Umbilical cord (tissue), 2 donors: ENCODE results near the gene PAM. TPM values are rescaled to one million over a fixed set of nuclear protein-coding genes. Genes with fewer than 3 reads are reported as not detected.
"Not testable (repeated sequence)": the region's sequence is repeated elsewhere in the genome, so short reads cannot be mapped to it uniquely, and the experiment has no call there.

Source experiments
- DNase-seq: peaks from one replicate; pipeline ENCODE4 v3.0.0-alpha.2; 2015; ENCODE audit warnings: low spot score
- total RNA-seq: library from RNA; depleted of rRNA; stranded (reverse); fragments of >200 nt; gene quantifications from one replicate; pipeline ENCODE4 v1.2.3, GENCODE V29; 2014; ENCODE audit warnings: low replicate concordance; ENCODE audit not compliant: insufficient read depth

PAM gene
- total RNA-seq, 1 donor from 2014 or later, result 143 TPM

DNA sequence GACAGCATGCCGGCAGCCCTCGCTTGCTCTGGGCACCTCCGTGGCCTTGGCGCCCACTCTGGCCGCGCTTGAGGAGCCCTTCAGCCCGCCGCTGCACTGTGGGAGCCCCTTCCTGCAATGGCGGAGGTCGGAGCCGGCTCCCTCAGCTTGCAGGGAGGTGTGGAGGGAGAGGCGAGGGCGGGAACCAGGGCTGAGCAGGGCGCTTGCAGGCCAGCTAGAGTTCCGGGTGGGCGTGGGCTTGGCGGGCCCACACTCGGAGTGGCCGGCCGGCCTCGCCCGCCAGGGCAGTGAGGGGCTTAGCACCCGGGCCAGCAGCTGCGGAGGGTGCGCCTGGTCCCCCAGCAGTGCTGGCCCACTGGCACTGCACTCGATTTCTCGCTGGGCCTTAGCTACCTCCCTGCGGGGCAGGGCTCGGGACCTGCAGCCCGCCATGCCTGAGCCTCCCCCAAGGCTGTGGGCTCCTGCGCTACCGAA, 3.2 kb upstream of the PAM start:
- DNase-seq, result not testable (repeated sequence)

DNA sequence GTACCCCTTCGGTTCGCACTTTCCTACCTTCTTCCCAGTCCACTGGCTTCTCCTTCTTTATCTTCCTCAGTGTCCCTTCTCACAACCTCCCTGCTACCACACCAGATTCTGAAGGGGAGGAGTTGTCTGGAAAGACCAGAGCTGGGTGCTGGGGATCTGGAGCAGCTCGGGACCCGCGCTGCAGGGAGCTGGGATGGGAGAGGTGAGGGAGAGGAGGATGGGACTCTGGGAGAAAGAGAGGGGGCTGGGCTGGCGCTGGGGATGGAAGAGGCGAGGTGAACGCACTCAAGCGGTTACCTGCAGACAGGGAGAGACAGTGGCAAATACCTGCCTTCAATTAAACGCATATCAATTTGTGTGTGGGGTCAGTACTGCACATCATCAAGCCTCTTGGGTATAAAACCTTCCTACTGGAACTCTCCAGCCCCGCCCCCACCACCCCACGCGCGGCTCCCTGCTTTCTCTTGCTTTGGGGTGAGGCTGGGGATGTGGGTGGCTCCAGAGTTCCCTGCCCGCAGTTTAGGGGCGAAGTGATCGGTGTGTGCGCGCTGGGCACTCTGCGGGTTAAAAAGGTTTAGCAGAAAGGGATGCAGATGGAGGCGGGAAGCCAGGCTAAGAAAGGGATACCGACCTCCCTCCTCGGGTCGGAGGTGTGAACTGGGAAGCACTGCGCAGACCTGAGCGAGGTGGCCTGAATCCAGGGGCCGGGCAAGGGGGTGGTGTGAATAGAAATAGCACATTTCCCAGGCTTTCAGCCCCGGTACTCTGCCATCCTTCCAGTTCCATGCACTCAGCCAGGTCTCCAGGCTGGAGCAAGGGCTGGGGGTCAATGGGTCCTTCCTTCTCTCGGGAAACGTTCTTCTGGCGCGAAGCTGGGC, 977 bp upstream of the PAM start:
- no peak for DNase-seq

DNA sequence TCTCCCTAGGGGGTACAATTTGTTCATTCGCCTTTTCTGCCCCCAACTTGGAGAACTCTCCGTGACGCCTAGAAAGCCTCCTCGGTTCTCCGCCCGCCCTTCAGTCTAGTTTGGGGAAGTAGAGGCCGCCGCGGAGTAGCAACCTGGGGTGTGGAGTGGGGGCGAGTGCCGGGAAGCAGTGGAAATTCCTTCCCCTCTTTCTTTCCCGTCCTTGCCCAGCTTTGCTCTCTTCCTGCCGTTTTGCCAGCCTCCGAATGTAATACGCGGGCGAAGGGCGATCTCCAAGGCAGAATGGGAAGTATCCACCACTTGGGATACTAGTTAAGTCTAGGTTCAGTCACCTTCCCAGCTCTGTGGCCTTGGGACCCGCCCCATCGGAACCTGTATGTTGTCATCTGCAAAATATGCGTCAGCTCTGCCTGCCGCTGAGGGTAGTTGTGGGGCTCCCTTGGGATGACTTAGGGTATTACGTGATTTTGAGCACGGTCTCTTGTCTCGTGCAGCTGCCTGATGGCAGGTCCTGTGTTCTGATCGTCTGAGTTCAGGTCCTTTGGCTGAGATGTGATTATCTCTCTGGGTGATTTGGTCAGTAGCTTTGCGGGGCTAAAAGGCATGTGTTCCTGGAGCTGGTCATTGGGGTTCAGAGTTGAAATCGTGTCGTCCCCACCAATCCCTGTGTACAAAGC, 724 bp downstream of the PAM start:
- peak; percentile 81 for DNase-seq

- DNase-seq, result no peak
These were observed 3.5 kb downstream of the PAM start for GRCh38 chr5:102758576-102758975.

DNA sequence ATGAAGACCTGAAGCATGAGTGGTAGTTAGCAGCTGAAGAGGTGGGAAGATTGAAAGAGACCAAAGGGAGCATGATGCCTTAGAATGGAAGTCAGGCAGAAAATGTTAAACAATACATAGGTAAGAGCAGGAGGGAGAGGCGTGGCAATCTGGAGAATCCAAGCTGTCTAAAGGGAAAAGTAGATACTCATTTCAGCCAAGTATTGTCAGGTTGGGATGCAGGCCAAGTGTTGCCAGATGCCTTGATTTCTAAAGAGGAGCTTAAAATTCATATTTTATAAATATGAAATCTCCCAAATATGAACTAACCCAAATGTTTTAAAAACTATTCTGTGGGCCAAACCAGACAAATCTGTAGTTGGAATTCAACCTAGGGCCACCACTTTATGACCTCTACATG, 4.2 kb downstream of the PAM start:
- DNase-seq, result no peak

GRCh38 chr5:102759700-102760099, 4.6 kb downstream of the PAM start:
- DNase-seq, result no peak

GRCh38 chr5:102760815-102761214, 5.7 kb downstream of the PAM start:
- DNase-seq, result peak; percentile 22

- no peak for DNase-seq
These were observed 7.0 kb downstream of the PAM start for GRCh38 chr5:102762095-102762534.

GRCh38 chr5:102762562-102763227, 7.6 kb downstream of the PAM start:
- DNase-seq, result no peak

GRCh38 chr5:102763734-102764133, 8.6 kb downstream of the PAM start:
- no peak for DNase-seq

DNA sequence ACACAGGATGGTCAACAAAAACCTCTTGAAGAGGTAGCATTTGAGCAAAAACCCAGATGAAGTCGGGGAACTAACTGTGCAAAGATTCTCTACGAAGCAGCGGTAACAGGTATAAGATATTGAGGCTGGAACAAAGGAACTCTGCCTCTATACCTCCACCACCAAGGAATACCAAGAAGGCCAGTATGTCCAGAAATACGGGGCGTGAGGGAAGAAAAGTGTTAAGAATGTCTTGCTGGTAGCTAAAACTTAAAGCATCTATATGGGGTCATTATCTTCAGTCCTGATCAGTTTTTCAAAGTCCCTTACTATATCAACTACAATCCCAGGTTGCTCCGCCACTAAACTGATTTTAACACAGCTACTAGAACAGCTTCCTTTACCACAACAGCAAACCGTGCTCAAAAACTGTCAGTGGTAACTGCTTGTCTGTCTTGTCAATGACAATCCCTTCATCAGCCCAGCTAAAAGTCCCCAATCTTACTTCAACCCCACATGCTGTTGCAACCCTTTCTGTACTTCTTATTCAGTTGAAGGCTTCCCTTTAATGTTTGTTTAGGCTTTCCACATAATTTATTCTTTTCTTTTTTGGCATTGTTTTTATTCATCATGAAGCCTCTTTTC, 9.4 kb downstream of the PAM start:
- no peak for DNase-seq

- no peak for DNase-seq
These were observed 10.2 kb downstream of the PAM start for GRCh38 chr5:102765350-102765749.

- DNase-seq, result no peak
These were observed 11.4 kb downstream of the PAM start for GRCh38 chr5:102766295-102767090.

DNA sequence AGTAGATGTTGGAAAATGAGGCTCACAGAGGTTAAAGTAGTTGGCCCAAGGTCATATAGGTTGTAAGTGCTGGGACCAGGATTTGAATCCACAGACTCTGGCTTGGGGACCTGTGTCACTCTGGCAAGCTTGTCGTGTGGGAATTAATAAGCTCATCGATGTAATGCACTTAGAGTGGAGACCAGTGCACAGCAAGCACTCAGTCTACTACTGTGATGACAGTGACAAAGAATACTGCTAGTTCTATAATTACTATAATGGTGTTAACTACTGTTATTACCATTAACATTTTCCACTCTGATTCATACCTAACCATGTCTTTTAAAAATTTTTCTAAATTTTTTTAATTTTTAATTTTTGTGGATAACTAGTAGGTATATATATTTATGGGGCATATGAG, 12.8 kb downstream of the PAM start:
- no peak for DNase-seq

- DNase-seq, result no peak
These were observed 15.7 kb downstream of the PAM start for GRCh38 chr5:102770803-102771202.

- no peak for DNase-seq
These were observed 16.3 kb downstream of the PAM start for GRCh38 chr5:102771435-102771834.

DNA sequence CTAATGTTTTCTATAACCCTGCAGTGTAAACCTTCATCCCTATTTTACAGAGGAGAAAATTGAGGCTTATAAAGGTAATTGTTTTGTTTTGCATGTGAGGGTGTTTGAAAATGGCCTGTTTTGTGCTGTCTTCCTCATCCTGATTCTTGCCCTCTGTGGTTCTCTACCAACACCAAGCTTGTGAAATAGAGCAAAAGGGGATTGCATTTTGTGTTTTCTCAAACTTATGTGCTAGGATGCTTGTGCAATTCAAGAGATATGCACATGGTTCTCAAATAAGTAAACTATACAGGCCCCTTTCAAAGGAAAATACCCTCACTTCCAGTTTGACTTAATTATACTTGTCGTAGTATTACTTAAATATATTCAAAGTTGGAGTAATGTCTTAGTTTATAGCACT, 17.2 kb downstream of the PAM start:
- no peak for DNase-seq

DNA sequence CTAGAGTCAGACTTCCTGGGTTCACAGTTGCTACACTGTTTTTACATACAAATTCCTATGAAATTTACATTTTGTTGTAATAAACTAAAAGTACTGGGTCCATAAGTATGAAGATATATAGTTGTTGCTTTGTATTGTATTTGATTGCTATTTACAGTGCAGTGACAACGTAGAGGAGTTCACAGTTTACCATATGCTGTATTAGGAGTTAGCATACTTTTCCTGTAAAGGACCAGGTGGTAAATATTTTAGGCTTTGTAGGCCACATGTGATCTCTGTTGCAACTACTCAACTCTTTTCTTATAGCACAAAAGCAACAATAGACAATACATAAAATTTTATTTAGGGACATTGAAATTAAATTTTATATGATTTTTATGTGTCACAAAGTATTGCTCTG, 18.0 kb downstream of the PAM start:
- DNase-seq, result no peak

- DNase-seq, result not testable (repeated sequence)
These were observed 20.7 kb downstream of the PAM start for GRCh38 chr5:102775756-102776155.

DNA sequence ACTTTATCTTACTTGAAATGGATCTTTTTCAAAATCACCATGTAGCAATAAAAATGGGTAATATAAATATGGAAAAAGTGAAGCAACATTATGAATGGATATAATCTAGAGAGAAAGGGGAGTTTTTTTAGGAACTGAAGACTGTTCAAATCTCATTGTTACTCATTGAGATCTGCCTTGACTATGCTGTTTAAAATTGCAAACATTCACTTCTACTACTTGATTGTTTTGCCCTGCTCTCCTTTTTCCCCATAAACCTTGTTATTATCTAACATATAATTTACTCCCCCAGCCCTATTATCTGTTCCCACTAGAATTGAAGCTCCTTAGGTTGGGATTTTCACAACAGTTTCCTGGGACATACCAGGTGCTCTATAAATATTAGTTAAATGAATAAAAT, 22.0 kb downstream of the PAM start:
- DNase-seq, result no peak

DNA sequence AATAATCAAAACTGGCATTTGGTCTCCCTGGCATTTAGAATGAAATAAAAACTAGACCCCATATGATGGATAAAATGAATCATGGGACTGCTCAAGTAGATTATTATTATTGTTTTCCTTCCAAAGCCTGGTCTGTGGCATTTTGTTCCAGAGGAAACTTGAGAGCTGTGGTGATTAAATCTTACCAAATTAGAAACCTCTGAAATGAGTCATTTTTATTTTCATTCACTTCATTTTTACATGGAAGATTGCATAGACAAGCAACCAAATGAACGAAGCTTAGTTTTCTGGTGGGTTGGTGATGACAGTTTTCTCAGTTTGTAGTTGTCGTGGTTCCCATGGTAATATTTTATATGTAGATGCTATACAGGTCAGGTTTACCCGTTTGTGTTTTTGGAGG, 23.4 kb downstream of the PAM start:
- DNase-seq, result no peak
